ENCODE data around the gene KLHL35. TPM values are rescaled to one million over a fixed set of nuclear protein-coding genes. Genes with fewer than 3 reads are reported as not detected.

The KLHL35 gene
- total RNA-seq, 4 donors from 2014 or later: 2.5 TPM; not detected in 3

DNA sequence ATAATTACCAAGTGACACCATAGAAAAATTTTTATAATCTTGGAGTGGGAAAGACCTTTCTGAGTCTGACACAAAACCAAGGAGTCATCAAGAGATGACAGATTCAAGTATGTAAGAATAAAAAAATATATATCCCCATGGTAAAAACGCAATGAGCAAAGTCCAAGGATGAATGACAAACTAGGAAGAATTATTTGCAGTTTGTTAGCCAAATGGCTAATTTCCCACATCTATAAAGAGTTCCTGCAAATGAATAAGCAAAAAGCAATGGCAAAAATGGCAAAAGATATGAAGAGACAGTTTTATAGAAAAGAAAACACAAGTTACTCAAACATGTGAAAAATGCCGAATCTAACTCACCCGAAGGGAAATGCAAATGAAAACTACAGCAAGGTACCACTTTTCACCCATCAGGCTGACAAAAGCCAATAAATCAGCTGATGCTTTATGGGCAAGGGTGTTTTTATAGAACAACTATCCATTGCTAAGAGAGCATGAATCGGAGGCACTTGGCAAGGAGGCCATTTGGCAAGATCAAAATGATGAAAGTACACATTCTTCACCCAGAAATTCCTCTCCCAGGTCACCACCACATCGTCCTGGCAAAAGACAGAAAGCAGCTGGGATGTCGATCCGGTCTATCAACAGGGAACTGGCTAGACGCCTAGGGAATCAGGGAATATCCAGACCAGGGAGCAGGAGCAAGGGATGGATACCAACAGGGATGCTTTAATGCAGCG lies 21.1 kb upstream of the KLHL35 start:
- peaks cover 0 to 9% of the 10 kb centered on the region in 2 donors for H3K4me1 ChIP-seq
- intact Hi-C loops (cut with DNase I; ENCODE audit: low total_unique reads): no loop called here
- no peak for TF ChIP-seq POLR2A (IDR thresholded peaks at IDR 0.05)
- TF ChIP-seq, protein P1, sequence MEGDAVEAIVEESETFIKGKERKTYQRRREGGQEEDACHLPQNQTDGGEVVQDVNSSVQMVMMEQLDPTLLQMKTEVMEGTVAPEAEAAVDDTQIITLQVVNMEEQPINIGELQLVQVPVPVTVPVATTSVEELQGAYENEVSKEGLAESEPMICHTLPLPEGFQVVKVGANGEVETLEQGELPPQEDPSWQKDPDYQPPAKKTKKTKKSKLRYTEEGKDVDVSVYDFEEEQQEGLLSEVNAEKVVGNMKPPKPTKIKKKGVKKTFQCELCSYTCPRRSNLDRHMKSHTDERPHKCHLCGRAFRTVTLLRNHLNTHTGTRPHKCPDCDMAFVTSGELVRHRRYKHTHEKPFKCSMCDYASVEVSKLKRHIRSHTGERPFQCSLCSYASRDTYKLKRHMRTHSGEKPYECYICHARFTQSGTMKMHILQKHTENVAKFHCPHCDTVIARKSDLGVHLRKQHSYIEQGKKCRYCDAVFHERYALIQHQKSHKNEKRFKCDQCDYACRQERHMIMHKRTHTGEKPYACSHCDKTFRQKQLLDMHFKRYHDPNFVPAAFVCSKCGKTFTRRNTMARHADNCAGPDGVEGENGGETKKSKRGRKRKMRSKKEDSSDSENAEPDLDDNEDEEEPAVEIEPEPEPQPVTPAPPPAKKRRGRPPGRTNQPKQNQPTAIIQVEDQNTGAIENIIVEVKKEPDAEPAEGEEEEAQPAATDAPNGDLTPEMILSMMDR (IDR thresholded peaks at IDR 0.05): no peak
- no peaks in the 10 kb centered on the region for H3K9me3 ChIP-seq
- no peaks in the 10 kb centered on the region for H3K27me3 ChIP-seq
- peak overlapping the region; percentile 0 to 54 for H3K27ac ChIP-seq
- H3K4me3 ChIP-seq: no peak overlapping the region
- no peaks in the 10 kb centered on the region for H3K36me3 ChIP-seq
- DNase-seq: no peak

DNA sequence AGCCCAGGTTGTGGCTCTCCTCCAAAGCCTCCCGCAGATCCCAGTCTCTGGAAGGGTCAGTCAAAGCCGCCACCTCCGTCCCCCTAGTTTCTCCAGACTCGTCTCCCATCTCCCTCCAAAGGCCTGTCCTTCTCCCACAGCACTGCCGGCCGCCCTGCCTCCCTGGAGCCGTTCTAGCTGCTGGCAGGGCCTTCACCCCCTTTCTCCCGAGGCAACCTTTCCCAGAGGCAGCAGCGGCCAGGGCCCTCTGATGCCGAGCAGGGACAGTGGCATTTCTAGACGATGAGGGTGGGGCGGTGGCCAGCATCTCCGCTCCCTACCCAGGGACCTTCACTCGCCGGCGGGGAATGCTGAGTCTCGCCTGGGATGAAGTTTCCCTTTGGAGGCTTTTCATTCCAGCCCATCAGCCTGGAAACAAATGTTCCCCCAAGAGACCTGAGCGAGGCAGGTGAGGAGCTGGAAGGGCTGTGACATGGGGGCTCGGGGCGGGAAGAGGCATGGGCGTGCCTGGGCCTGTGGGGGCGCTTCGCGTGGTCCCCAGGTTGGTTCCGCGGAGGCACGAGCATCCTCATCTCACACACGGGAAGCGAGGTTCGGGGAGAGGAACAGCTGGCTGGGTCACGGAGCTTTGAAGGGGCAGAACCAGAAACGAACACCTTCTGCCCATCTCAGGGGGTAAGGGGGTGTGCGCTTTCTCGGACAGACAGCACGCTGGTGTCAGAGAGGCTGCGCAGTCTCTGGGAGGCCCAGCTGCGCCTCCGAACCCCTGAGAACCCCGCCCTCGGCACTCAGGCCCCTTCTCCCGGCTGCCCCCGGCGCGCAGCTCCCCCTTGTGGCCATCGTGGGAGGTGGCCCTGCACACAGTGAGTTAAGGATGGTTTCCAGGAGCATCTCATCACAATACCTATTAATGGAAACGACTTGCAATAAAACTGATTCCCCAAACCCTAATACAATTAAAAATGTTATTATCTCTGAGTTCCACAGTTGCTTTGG lies 18.1 kb upstream of the KLHL35 start:
- Histone ChIP-seq H3K36me3 (no peaks in the 10 kb centered on the region), H3K27ac (no peak overlapping the region), H3K9me3 (no peaks in the 10 kb centered on the region), H3K27me3 (no peaks in the 10 kb centered on the region), H3K4me1 (peaks cover 0 to 9% of the 10 kb centered on the region in 2 donors), H3K4me3 (no peak overlapping the region)
- no peak for DNase-seq
- TF ChIP-seq POLR2A (IDR thresholded peaks at IDR 0.05): no peak
- TF ChIP-seq, protein P1 (IDR thresholded peaks at IDR 0.05): peak in 3 of 4 experiments; percentile 6 to 31 (median 30)
- intact Hi-C loops (cut with DNase I; ENCODE audit: low total_unique reads): no loop called here

DNA sequence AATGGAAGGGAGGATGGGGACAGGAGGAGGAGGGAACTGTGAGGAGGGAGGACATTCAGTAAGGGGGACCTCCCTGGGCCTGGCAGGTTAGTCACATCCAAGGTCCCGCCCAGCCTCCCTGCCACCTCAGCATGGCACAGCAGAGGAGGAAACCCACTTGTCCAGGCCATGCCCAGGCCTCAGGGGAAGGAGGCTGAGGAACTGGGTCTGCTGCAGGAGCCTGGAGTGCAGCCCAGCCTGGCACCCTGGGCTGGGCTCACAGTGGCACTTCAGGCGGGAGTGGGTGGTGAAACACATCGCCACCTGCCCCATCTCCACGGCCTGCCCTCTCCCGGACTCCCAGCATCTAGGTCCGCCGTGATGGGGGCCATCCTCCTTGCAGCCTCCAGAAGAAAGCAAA lies 17.2 kb upstream of the KLHL35 start:
- no peaks in the 10 kb centered on the region for H3K27me3 ChIP-seq
- no peak for TF ChIP-seq POLR2A (IDR thresholded peaks at IDR 0.05)
- TF ChIP-seq, protein P1 (IDR thresholded peaks at IDR 0.05): no peak

DNA sequence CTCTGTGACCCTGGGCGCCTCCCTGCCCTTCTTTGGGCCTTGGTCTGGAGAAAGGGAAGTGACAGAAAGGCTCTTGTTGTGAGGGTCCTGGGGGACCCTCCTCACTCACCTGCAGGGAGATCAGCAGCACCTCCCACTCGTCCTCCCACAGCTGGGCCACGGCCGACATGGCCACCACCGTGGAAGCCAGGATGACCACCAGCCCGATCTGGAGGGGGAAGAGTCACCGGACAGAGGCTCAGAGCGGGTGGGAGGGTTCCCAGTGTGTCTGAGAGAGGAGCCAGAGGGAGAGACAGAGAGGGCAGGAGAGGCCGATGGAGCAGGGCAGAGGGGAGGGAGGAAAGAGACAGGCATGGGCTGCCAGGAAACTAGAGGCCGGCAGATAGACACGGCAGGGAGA lies 16.8 kb upstream of the KLHL35 start:
- TF ChIP-seq POLR2A (IDR thresholded peaks at IDR 0.05): no peak
- TF ChIP-seq, protein P1 (IDR thresholded peaks at IDR 0.05): no peak
- H3K9me3 ChIP-seq: no peaks in the 10 kb centered on the region
- DNase-seq: no peak
- H3K4me1 ChIP-seq: peaks cover 0 to under 1% of the 10 kb centered on the region in 2 donors
- intact Hi-C loops (cut with DNase I; ENCODE audit: low total_unique reads): no loop called here
- H3K27ac ChIP-seq: no peak overlapping the region
- H3K36me3 ChIP-seq: no peaks in the 10 kb centered on the region
- H3K4me3 ChIP-seq: no peak overlapping the region
- H3K27me3 ChIP-seq: no peaks in the 10 kb centered on the region

More for the DNA sequence above, 17.2 kb upstream of the KLHL35 start:
- Histone ChIP-seq H3K4me1 (peaks cover 0 to 5% of the 10 kb centered on the region in 2 donors), H3K27ac (no peak overlapping the region), H3K36me3 (no peaks in the 10 kb centered on the region), H3K9me3 (no peaks in the 10 kb centered on the region), H3K4me3 (no peak overlapping the region)
- DNase-seq: no peak
- intact Hi-C loops (cut with DNase I; ENCODE audit: low total_unique reads): no loop called here

Data from uterus (tissue), 4 donors.